C1 segment of cervical spinal cord (tissue), 14 donors: ENCODE results near the gene ZDHHC20.
"Not testable (repeated sequence)": the region's sequence is repeated elsewhere in the genome, so short reads cannot be mapped to it uniquely, and the experiment has no call there.

Source experiments
- DNase-seq, 14 donors: peaks; one replicate each; lab custom pipeline; 2025; lab: John Stamatoyannopoulos, UW

Gene ZDHHC20

GRCh38 chr13:21435687-21436151 lies 23.4 kb downstream of the ZDHHC20 start:
- DNase-seq = peak in 4 of 14 donors; percentile 2 to 42 (median 39)

- DNase-seq = no peak
Observed at GRCh38 chr13:21435231-21435630, 23.9 kb downstream of the ZDHHC20 start.

DNA sequence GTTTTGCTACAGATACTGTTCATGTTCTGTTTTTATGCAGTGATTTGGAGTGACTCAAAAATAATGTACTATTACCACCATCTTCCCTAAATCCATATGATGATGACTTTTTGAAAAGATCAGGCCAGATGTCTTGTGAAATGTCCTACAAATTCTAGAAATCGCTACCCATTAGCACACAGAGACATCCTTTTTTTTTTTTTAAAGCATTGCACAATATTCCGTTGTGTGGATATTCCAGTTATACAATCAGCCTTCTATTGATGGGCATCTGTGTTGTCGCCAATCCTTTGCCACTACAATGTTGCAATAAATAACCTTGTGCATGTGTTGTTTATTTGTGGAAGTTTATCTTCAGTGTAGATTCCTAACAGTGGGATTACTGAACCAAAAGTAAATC lies 24.5 kb downstream of the ZDHHC20 start:
- DNase-seq = no peak

DNA sequence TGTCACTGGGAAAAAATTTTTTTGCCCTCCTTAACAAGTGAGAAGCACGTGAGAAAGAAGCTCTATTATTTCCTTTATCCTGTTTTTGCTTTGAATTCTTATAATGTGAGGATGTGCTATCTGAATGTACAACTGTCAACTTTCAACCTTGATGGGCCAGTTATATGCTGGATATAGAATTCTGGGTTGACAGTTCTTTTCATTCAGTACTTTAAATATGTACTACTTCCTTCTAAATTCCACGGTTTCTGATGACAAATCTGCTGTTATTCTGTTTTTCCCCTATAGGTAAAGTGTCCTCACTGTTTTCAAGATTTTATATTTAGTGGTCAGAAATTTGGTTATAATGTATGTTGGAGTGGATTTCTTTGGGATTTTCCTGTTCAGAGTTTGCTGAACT lies 29.9 kb downstream of the ZDHHC20 start:
- DNase-seq = no peak

- no peak for DNase-seq
Observed at GRCh38 chr13:21427741-21428140, 31.4 kb downstream of the ZDHHC20 start.

GRCh38 chr13:21426238-21426637 lies 32.9 kb downstream of the ZDHHC20 start:
- no peak for DNase-seq

DNA sequence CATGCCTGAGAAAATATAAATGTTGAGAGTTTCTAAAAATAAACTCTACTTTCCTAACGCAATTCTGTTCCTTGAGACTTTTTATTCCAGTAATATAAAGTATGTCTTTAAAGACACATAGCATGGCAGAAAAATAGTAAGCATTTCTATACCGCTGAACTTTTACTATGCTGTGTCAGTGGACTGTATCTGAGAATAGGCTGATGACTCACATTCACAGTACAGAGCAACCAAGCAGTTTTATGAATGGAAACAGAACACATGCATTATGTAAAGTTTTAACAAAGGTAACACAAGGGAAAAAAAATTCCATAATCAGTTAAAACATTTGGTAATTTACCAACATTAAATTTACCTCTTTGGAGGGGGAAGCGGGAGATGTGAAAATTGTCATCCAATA lies 38.4 kb downstream of the ZDHHC20 start:
- DNase-seq = no peak

DNA sequence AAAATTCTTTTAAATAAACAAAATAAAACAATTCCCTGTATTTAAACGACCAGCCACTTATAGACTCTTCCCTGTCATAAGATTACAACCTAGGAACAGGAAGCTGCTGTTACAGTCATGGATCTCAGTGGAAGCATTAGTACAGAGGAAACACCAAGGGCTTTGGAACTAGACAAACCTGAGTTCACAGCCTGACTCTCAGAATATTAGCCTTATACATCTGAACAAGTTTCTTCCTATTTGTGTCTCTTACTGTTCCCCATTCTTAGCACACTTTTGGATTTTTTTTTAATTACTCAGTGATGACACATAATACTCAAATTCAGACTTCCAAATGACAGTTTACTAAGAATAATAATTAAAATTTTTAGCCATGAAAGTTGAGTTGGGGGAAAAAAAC lies 46.1 kb downstream of the ZDHHC20 start:
- no peak for DNase-seq

DNA sequence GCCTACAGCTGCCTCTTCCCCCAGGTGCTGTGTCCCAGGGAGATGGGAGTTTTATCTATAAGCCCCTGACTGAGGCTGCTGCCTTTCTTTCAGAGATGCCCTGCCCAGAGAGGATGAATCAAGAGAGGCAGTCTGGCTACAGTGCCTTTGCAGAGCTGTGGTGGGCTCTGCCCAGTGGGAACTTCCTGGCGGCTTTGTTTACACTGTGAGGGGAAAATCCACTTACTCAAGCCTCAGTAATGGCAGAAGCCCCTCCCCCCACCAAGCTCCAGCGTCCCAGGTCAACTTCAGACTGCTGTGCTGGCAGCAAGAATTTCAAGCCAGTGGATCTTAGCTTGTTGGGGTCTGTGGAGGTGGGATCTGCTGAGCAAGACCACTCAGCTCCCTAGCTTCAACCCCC lies 48.6 kb downstream of the ZDHHC20 start:
- DNase-seq = not testable (repeated sequence)

DNA sequence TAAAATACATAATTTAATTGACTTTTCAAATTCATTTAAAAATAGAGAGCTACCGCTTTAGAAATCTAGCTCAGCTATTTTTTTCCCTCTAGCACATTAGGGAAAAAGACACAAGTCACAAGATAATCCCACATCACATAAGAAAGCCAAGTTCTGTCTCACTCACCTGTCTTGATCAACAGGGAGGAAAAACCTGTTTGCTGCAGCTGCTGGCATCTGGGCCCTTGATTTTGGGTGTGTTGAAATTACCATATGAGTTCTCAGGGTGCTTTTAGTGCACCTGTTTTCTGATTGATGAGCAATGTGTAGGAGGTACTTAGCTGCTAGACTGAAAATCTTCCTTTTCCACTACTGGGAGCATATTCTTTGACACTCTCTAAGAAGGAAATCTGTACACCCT lies 53.8 kb downstream of the ZDHHC20 start:
- DNase-seq = no peak

DNA sequence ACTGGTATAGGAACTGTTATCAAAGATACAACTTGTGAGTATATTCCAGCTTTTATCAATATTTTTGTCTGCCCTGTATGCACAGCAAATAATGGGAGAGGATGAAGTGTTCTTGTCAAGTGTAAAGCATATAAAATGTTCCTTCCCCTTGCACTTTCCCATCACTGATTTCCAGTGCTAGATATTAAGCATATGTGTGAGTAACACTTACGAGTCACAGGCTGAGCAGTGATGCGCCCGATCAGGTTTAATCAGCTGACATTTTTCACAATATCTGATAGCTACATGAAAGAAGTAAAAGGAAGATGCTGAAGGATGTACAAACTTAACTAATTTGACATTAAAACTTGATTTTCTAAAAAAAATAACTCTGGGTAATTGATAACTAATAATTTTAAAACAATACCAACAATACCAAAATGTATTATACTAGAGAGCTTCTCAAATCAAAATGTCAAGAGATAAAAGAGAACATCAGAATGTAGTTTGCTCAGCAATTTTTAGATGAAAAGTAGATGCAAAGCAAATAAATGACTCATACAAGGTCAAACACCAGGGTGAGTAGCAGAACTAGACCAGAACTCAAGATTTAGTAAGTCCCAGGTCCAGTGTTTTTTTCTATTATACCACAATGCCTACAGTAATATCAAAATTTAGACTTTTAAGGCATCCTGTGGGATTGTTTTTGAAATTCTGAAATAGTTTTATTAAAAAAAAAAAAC lies 56.4 kb downstream of the ZDHHC20 start:
- no peak for DNase-seq

- DNase-seq = no peak
Observed at GRCh38 chr13:21399741-21400140, 59.4 kb downstream of the ZDHHC20 start.

- DNase-seq = no peak
Observed at GRCh38 chr13:21395953-21396352, 63.1 kb downstream of the ZDHHC20 start.

- no peak for DNase-seq
Observed at GRCh38 chr13:21389124-21389523, 70.0 kb downstream of the ZDHHC20 start.

DNA sequence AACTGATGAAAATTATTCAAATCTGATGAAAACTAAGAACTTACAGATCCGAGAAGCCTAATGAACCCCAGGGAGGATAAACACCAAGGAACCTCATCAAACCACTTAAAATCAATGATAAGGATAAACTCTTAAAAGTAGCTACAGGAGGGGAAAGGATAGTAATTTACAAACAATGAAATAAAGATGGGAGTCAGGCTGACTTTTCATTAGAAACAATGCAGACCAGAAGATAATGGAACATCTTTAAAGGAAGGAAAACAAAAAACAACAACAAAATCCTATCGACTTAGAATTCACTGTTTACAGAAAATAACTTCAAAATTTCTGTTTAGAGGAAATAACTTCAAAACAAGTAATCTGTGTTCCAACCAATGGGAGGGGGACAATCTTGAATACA lies 73.4 kb downstream of the ZDHHC20 start:
- no peak for DNase-seq

DNA sequence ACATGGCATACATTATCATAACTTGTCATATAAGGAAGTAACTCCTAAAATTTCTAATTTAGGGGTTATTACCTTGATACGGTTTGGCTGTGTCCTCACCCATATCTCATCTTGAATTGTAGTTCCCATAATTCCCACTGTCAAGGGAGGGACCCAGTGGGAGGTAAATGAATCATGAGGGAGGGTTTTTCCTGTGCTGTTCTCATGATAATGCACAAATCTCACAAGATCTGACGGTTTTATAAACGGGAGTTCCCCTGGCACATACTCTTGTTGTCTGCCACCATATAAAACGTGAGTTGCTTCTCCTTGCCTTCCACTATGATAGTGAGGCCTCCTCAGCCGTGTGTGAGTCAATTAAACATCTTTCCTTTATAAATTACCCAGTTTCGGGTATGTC lies 76.0 kb downstream of the ZDHHC20 start:
- DNase-seq = no peak

DNA sequence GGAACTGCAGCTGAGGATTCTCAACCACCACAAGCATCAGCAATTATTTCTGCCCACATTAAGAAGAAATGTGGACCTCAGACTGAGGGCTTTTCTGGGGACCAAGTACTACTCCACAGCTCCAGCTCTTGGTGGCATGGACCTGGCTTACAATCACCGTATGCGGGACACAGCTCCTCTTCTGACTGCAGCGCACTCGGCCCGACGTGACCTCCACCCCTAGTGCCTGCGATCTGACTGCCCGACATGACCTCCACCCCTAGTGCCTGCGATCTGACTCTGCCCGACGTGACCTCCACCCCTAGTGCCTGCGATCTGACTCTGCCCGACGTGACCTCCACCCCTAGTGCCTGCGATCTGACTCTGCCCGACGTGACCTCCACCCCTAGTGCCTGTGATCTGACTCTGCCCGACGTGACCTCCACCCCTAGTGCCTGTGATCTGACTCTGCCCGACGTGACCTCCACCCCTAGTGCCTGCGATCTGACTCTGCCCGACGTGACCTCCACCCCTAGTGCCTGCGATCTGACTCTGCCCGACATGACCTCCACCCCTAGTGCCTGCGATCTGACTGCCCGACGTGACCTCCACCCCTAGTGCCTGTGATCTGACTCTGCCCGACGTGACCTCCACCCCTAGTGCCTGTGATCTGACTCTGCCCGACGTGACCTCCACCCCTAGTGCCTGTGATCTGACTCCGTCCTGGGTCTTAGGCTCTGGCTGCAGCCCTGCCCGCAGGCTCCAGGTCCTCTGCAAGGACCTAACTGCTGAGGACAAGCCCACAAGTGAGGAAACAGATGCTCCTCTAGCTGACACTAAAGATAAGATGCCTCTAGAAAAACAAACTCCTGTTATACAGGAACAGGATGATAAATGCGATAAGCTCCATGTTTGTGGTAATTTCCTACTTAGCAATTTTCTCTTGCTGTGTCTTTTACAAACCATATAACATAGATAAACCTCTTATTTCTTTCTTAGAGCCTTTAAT lies 81.8 kb downstream of the ZDHHC20 start:
- not testable (repeated sequence) for DNase-seq

DNA sequence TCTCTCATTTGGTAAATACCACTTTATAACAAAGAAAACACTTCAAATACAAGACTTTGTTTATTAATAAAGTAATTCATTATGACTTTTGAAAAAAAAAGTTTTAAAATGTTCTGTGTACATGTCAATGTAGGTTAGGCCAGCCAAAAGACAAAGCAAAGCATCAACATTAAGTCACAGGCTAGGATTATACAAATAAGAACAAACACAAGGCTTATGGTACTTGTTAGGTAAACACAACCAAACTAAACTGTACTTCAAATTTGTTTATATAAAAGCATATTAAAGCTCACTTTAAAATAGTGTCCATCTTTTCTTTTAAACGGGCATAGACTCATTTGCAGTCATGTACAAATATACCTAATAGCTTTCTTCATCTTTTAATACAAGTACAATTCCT lies 86.6 kb downstream of the ZDHHC20 start:
- no peak for DNase-seq

DNA sequence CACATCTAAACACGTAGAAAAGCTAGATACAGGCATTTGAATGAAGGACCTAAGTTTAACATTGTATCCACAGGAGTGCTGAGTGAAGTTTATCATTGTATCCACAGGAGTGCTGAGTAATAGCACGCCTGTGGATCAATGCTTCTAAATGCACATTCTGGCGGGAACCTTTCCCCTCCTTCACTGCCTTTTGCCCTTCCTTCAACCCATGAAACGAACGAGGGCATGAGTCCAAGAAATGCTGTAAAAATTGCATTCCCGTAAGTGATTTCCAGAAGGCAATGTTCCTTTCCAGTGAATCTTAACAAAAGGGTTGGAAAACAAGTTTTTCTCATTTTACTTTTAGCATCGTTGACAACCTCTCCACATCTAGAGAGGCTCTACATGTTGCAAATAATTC lies 88.1 kb downstream of the ZDHHC20 start:
- no peak for DNase-seq

GRCh38 chr13:21365574-21365973 lies 93.5 kb downstream of the ZDHHC20 start:
- DNase-seq = no peak

DNA sequence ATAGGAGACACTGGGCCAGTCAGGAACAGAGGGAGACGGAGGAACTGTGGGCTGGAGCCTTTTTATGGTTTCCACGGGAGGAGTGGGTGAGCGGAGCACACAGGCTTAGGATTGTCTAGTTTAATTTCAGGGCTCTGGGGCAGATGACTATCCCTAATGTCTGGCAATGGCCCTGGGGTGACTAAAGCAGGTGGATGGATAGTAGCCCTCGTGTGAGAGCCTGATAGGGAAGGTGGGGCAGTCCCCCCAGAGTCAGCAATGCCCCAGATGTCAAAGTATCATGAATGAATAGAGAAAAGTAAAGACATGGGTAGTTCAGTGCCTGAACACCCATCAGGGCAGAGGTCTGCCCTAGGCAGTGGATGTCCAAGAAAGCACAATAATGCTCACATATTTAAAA lies 94.2 kb downstream of the ZDHHC20 start:
- no peak for DNase-seq

DNA sequence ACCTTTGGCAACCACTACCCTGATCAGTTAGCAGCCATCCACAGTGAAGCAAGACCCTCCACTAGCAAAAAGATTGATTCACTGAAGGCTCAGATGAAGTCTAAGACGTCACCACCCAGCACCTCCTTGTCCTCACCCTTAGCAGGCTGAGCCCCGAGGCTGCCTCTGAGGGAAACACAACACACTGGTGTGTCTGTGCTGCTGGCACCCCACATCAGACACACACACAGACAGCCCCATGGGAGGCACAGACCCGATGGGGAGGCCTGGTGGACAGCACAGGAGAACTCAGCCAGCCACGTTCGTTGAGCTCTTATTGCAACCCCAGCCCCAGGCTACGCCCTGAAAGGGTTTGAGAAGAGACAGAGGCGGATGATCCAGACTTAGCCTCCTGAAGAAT lies 94.7 kb downstream of the ZDHHC20 start:
- no peak for DNase-seq

GRCh38 chr13:21362741-21363140 lies 96.4 kb downstream of the ZDHHC20 start:
- no peak for DNase-seq
